Ishikawa (cell line): ENCODE data around the gene ADAM10.

ENCODE experiments used
- CEBPB ChIP-seq: IDR thresholded peaks from 2 replicates; pipeline ENCODE4 v1.6.1; 2012
- CREB1 ChIP-seq: IDR thresholded peaks from 2 replicates; pipeline ENCODE4 v1.6.1; 2012; ENCODE audit warnings: low read depth
- EGR1 ChIP-seq: IDR thresholded peaks from 2 replicates; pipeline ENCODE4 v1.6.1; 2012
- EP300 ChIP-seq: IDR thresholded peaks from 2 replicates; pipeline ENCODE4 v1.6.1; 2012; ENCODE audit warnings: borderline replicate concordance
- FOXM1 ChIP-seq: IDR thresholded peaks from 2 replicates; pipeline ENCODE4 v1.6.1; 2012; ENCODE audit warnings: low read depth, borderline replicate concordance
- MAX ChIP-seq: IDR thresholded peaks from 2 replicates; pipeline ENCODE4 v1.6.1; 2012
- NFIC ChIP-seq: IDR thresholded peaks from 2 replicates; pipeline ENCODE4 v1.6.1; 2012
- RAD21 ChIP-seq: IDR thresholded peaks from 2 replicates; pipeline ENCODE4 v1.6.1; 2012; ENCODE audit warnings: low read depth
- REST ChIP-seq: IDR thresholded peaks from 2 replicates; pipeline ENCODE4 v1.6.1; 2012; ENCODE audit warnings: low read depth, mild to moderate bottlenecking
- TAF1 ChIP-seq: IDR thresholded peaks from 2 replicates; pipeline ENCODE4 v1.6.1; 2012; ENCODE audit warnings: low read depth, mild to moderate bottlenecking
- TCF12 ChIP-seq: IDR thresholded peaks from 2 replicates; pipeline ENCODE4 v1.6.1; 2012; ENCODE audit warnings: low read depth
- TEAD4 ChIP-seq: IDR thresholded peaks from 2 replicates; pipeline ENCODE4 v1.6.1; 2012
- USF1 ChIP-seq: IDR thresholded peaks from 2 replicates; pipeline ENCODE4 v1.6.1; 2012
- YY1 ChIP-seq: IDR thresholded peaks from 2 replicates; pipeline ENCODE4 v1.6.1; 2012; ENCODE audit warnings: low read depth
- ZBTB7A ChIP-seq: IDR thresholded peaks from 2 replicates; pipeline ENCODE4 v1.6.1; 2012; ENCODE audit warnings: low read depth

Gene ADAM10

GRCh38 chr15:58594898-58595297 is 154.6 kb downstream of the ADAM10 start:
- TF ChIP-seq REST (no peak), RAD21 (no peak), FOXM1 (no peak), USF1 (no peak), TAF1 (no peak), EGR1 (no peak), YY1 (no peak), NFIC (no peak), CREB1 (no peak), TCF12 (no peak), ZBTB7A (no peak), MAX (no peak), EP300 (no peak), TEAD4 (no peak), CEBPB (no peak)

GRCh38 chr15:58593870-58594269 is 155.6 kb downstream of the ADAM10 start:
- TF ChIP-seq EP300 (no peak), FOXM1 (no peak), NFIC (no peak), EGR1 (no peak), MAX (no peak), TCF12 (no peak), TEAD4 (no peak), CREB1 (no peak), RAD21 (no peak), YY1 (no peak), REST (no peak), USF1 (no peak), TAF1 (no peak), CEBPB (no peak), ZBTB7A (no peak)

GRCh38 chr15:58590926-58591325 is 158.6 kb downstream of the ADAM10 start:
- TF ChIP-seq TAF1 (no peak), MAX (no peak), NFIC (no peak), REST (no peak), CEBPB (no peak), USF1 (no peak), RAD21 (no peak), EP300 (no peak), TCF12 (no peak), CREB1 (no peak), YY1 (no peak), ZBTB7A (no peak), EGR1 (no peak), FOXM1 (no peak), TEAD4 (no peak)

- TF ChIP-seq NFIC (no peak), USF1 (no peak), TAF1 (no peak), CEBPB (no peak), MAX (no peak), RAD21 (no peak), EGR1 (no peak), EP300 (no peak), YY1 (no peak), TCF12 (no peak), FOXM1 (no peak), TEAD4 (no peak), ZBTB7A (no peak), CREB1 (no peak), REST (no peak)
Measured at GRCh38 chr15:58590236-58590635, 159.3 kb downstream of the ADAM10 start.
